GM12878 (cell line): ENCODE data around the gene HGS. TPM values are rescaled to one million over a fixed set of nuclear protein-coding genes. Genes with fewer than 3 reads are reported as not detected.

Experiments
- ATAC-seq: fragments of 200-7000 bp; cut with Tn5 transposase; 3 replicates; pipeline ENCODE4 v1.9.1; 2020; ENCODE audit warnings: mild to moderate bottlenecking, moderate library complexity
- BruUV-seq: library from RNA; stranded (reverse); fragments of 400-500 nt; replicated peaks from 2 replicates; lab custom pipeline; 2021; lab: Mats Ljungman, UMichigan
- CTCF ChIA-PET: fragments of 300-600 bp; sonication (Branson Sonifier 250); formaldehyde crosslinking; extraction: SDS; loops from one replicate; lab custom pipeline; 2021; ENCODE audit warnings: inconsistent platforms; lab: Yijun Ruan, JAX
- POLR2A ChIA-PET: fragments of 350-600 bp; formaldehyde crosslinking; extraction: SDS; loops from one replicate; lab custom pipeline; 2021; ENCODE audit warnings: inconsistent platforms; lab: Charles Lee
- RAD21 ChIA-PET: fragments of 300-600 bp; sonication (Branson Sonifier 250); formaldehyde crosslinking; loops from one replicate; lab custom pipeline; 2023; ENCODE audit warnings: antibody characterized with exemption; ENCODE audit not compliant: unreplicated experiment; lab: Charles Lee
- SMC1A ChIA-PET: fragments of 300-600 bp; sonication (Branson Sonifier 250); formaldehyde crosslinking; loops from one replicate; lab custom pipeline; 2023; ENCODE audit not compliant: unreplicated experiment, uncharacterized antibody; lab: Charles Lee
- DNase-seq: peaks from one replicate; pipeline ENCODE4 v3.0.0-alpha.2; 2011; ENCODE audit warnings: low read depth, low spot score
- FAIRE-seq: peaks from 3 replicates; lab custom pipeline; 2011; peaks lifted over from hg19 to GRCh38; lab: Jason Lieb, UNC
- H2AFZ ChIP-seq: 2 replicates; pipeline ENCODE4 v1.6.0; 2011; ENCODE audit warnings: low read depth, low read length, control low read depth; ENCODE audit not compliant: control insufficient read depth
- H3K27ac ChIP-seq: 2 replicates; pipeline ENCODE4 v1.5.1; 2011; ENCODE audit warnings: control low read depth; ENCODE audit not compliant: control insufficient read depth, insufficient read depth
- H3K27me3 ChIP-seq, 2 experiments: replicated peaks in 1 of 2; 2 replicates each; pipeline versions ENCODE4 v1.6.0 to v1.6.1; 2011; ENCODE audit warnings: low read length in 1 of 2; ENCODE audit not compliant: control insufficient read depth in 2 of 2, insufficient read depth in 2 of 2
- H3K36me3 ChIP-seq, 2 experiments: 2 replicates each; pipeline ENCODE4 v1.5.1; 2011; ENCODE audit warnings: low read length in 1 of 2; ENCODE audit not compliant: control insufficient read depth in 2 of 2, insufficient read depth in 2 of 2
- H3K4me1 ChIP-seq: 2 replicates; pipeline ENCODE4 v1.6.1; 2011; ENCODE audit warnings: mild to moderate bottlenecking, low read length, moderate library complexity, mixed read lengths; ENCODE audit not compliant: control insufficient read depth, insufficient read depth
- H3K4me2 ChIP-seq: 2 replicates; pipeline ENCODE4 v1.6.0; 2011; ENCODE audit warnings: control low read depth; ENCODE audit not compliant: control insufficient read depth, insufficient read depth
- H3K4me3 ChIP-seq: fragments of 200-600 bp; sonication (generic); 2 replicates; pipeline ENCODE4 v1.5.1; 2016
- H3K79me2 ChIP-seq: 2 replicates; pipeline ENCODE4 v1.6.0; 2011; ENCODE audit warnings: low read length; ENCODE audit not compliant: control insufficient read depth, insufficient read depth
- H3K9ac ChIP-seq: 2 replicates; pipeline ENCODE4 v1.8.0; 2011; ENCODE audit warnings: low read length, control low read depth, mixed read lengths; ENCODE audit not compliant: control insufficient read depth, insufficient read depth
- H3K9me3 ChIP-seq: replicated peaks from 3 replicates; pipeline ENCODE4 v1.5.1; 2011; ENCODE audit warnings: mild to moderate bottlenecking, low read length; ENCODE audit not compliant: control insufficient read depth, insufficient read depth
- H4K20me1 ChIP-seq: 2 replicates; pipeline ENCODE4 v1.6.0; 2011; ENCODE audit not compliant: control insufficient read depth, insufficient read depth
- EGR1 ChIP-seq, 2 experiments: IDR thresholded peaks; 1 replicate in 1 of 2; 2 replicates in 1 of 2; pipeline ENCODE4 v1.6.1; 2011 to 2012; ENCODE audit warnings: low read depth in 2 of 2, low read length in 2 of 2, borderline replicate concordance in 1 of 2, mild to moderate bottlenecking in 1 of 2, moderate library complexity in 1 of 2
- FOS ChIP-seq: IDR thresholded peaks from 3 replicates; pipeline ENCODE4 v1.6.1; 2011; ENCODE audit warnings: borderline replicate concordance; ENCODE audit not compliant: insufficient read length; ENCODE audit errors: extremely low read depth
- IKZF2 ChIP-seq, 2 experiments: fragments of 450-650 bp; IDR thresholded peaks; 2 replicates each; pipeline ENCODE4 v1.6.1; 2017; ENCODE audit warnings: mild to moderate bottlenecking in 2 of 2, moderate library complexity in 2 of 2
- MXI1 ChIP-seq: fragments of 150-350 bp; IDR thresholded peaks from 2 replicates; pipeline ENCODE4 v1.6.1; 2011; ENCODE audit warnings: low read depth, mild to moderate bottlenecking, inconsistent platforms, low read length, improper control_type of control experiment
- MYC ChIP-seq: IDR thresholded peaks from 2 replicates; pipeline ENCODE4 v1.6.1; 2011; ENCODE audit warnings: mild to moderate bottlenecking, low read length, moderate library complexity, inconsistent platforms; ENCODE audit not compliant: insufficient read depth, insufficient replicate concordance, insufficient read length, severe bottlenecking
- NRF1 ChIP-seq: conservative IDR thresholded peaks from 2 replicates; pipeline ENCODE4 v1.6.1; 2011; ENCODE audit warnings: mild to moderate bottlenecking, low read depth, low read length, improper control_type of control experiment
- ZBED1 ChIP-seq: IDR thresholded peaks from 2 replicates; pipeline ENCODE4 v1.6.1; 2016; ENCODE audit warnings: borderline replicate concordance
- WGBS: methylation state at CpG from one replicate; pipeline ENCODE4 v1.1.6; 2016; ENCODE audit warnings: low lambda C conversion rate; ENCODE audit not compliant: insufficient replicate concordance, insufficient coverage; ENCODE audit errors: missing lambda C conversion rate; 5-methylcytosine and 5-hydroxymethylcytosine counted together
- in situ Hi-C: fragments of 300-500 bp; cut with MboI; formaldehyde crosslinking; loops from 9 replicates; pipeline ENCODE4 v1.14.3; 2018; ENCODE audit warnings: mixed read lengths
- intact Hi-C: fragments of 100-400 bp; cut with micrococcal nuclease; formaldehyde crosslinking; loops from one replicate; pipeline ENCODE4 v1.14.2; 2022; ENCODE audit not compliant: unreplicated experiment
- polyA plus RNA-seq, 11 experiments: library from polyadenylated mRNA; depleted of rRNA in 4 of 11; unstranded in 6 of 11; stranded (reverse) in 5 of 11; fragments of >200 nt; fragmentation: Nextera tagmentation in 4 of 11; fragmentation: Illumina TruSeq in 1 of 11; extraction: Ambion mirVana in 4 of 11; extraction: Trizol in 1 of 11; gene quantifications; 1 replicate in 1 of 11; 2 replicates in 10 of 11; pipeline versions ENCODE4 v1.2.1 to v1.2.3, GENCODE V29; 2011 to 2016; ENCODE audit warnings: inconsistent platforms in 2 of 11, missing spikeins in 2 of 11, low read depth in 1 of 11
- total RNA-seq, 4 experiments: library from RNA; depleted of rRNA in 3 of 4; stranded (reverse); fragments of >200 nt in 3 of 4; fragmentation: Illumina TruSeq in 1 of 4; extraction: Trizol in 1 of 4; gene quantifications; 2 replicates each; pipeline versions ENCODE4 v1.2.1 to v1.2.3, GENCODE V29; 2013 to 2021
- TF ChIP-seq, protein P1 (sequence below): IDR thresholded peaks from 2 replicates; pipeline ENCODE4 v1.6.1; 2012; ENCODE audit warnings: low read length, inconsistent platforms
- TF ChIP-seq, protein P2 (sequence below), 3 experiments: IDR thresholded peaks in 2 of 3; conservative IDR thresholded peaks in 1 of 3; 2 replicates each; pipeline ENCODE4 v1.5.1; 2011; ENCODE audit warnings: low read depth in 3 of 3, low read length in 3 of 3, mild to moderate bottlenecking in 3 of 3, control low read depth in 2 of 3, moderate library complexity in 2 of 3, inconsistent platforms in 1 of 3, mixed read lengths in 1 of 3; ENCODE audit not compliant: control insufficient read depth in 2 of 3, insufficient read depth in 1 of 3; ENCODE audit errors: extremely low read depth in 1 of 3

The HGS gene
- total and polyA plus RNA-seq, 10 of the 15 experiments (the other 5 are each of a cell fraction or from before 2014, with no cell fraction given): 2.2 to 85.6 (median 55.3) TPM

DNA sequence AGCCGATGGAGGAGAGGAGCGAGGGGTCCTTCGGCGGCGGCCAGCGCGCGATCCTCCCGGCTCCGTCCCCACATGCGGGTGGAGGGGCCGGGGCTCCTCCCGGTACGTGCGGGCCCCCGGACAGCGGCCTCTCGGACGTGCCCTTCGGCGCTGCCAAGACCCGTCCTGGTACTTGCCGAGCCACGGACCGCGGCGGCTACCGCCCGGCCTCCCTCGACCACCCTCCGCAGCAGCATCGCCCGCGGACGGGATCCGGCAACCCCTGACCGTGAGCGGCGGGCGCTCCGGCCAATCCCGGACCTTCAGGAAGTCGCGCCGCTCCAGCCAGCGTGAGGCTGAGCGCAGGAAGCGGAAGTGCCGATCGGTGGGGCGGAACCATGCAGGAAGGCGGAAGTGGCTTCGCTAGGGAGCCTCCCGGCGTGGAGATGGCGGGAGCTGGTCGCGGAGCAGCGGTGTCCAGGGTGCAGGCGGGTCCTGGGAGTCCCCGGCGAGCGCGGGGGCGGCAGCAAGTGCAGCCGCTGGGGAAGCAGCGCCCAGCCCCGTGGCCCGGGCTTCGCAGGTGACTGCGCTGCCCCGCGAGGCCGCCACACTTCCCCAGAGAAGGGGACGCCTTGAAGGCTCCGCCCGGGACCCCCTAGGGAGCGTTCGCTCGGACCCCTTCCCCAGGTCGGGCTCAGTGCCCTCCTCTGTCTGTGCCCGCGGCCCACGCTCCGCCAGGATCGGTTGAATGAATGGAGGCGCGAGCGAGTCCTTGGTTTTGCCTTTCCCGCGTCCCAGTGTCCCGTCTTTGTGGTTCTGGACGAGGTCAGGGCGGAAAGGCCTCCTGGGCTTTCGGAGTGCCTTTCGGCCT lies 17.2 kb upstream of the HGS start, which contains the start of the genes CCDC137 and OXLD1 (continued):
- TF ChIP-seq, protein P1, sequence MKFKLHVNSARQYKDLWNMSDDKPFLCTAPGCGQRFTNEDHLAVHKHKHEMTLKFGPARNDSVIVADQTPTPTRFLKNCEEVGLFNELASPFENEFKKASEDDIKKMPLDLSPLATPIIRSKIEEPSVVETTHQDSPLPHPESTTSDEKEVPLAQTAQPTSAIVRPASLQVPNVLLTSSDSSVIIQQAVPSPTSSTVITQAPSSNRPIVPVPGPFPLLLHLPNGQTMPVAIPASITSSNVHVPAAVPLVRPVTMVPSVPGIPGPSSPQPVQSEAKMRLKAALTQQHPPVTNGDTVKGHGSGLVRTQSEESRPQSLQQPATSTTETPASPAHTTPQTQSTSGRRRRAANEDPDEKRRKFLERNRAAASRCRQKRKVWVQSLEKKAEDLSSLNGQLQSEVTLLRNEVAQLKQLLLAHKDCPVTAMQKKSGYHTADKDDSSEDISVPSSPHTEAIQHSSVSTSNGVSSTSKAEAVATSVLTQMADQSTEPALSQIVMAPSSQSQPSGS: no peak
- TF ChIP-seq IKZF2 (IDR thresholded peaks at IDR 0.05): peak in 1 of 2 experiments; percentile 5; a peak in 1 of 4 replicates
- TF ChIP-seq FOS: peak; percentile 57
- TF ChIP-seq ZBED1: no peak; the same call in 1 of the 2 replicates
- no peak for TF ChIP-seq NRF1
- peak in 1 of 2 experiments; percentile 82; a peak in 2 of 3 replicates for TF ChIP-seq EGR1 (IDR thresholded peaks at IDR 0.05; ENCODE audit: borderline replicate concordance in 1 of 2, low read depth in 2 of 2, low read length in 2 of 2)

DNA sequence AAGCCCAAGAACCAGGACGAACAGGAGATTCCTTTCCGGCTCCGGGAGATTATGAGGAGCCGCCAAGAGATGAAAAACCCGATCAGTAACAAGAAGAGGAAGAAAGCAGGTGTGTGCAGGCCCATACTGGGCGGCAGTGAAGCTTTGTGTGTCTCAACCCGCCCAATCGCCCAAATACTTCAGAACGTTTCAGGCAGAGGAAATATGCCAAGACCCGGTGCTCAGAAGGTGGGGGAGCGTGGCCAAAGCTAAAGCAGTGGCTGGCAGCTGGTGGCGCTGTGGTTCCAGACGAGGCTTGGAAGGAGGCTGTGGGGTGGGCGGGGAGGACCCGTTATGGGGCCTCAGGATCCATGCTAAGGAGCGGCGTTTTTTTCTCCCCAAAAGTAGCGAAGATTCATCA lies 16.1 kb upstream of the HGS start:
- Histone ChIP-seq H3K79me2 (peaks cover 33% of the 10 kb centered on the region), H3K27me3 (no peaks in the 10 kb centered on the region), H3K9me3 (no peaks in the 10 kb centered on the region), H3K4me2 (peak overlapping the region; percentile 17), H4K20me1 (no peaks in the 10 kb centered on the region), H3K27ac (no peak overlapping the region), H3K4me3 (peak overlapping the region; percentile 76), H2AFZ (no peak overlapping the region), H3K9ac (no peak overlapping the region), H3K4me1 (peaks cover 15% of the 10 kb centered on the region), H3K36me3 (peaks cover 11 to 15% of the 10 kb centered on the region in 2 experiments)
- no peak for DNase-seq
- intact Hi-C loops: loop anchor here (2.0 kb wide), 1 partner anchor 31 kb away; the partner anchor contains the start of genes NPLOC4 and TSPAN10
- no peak for FAIRE-seq
- TF ChIP-seq MXI1 (no peak), MYC (no peak)
- TF ChIP-seq, protein P2, sequence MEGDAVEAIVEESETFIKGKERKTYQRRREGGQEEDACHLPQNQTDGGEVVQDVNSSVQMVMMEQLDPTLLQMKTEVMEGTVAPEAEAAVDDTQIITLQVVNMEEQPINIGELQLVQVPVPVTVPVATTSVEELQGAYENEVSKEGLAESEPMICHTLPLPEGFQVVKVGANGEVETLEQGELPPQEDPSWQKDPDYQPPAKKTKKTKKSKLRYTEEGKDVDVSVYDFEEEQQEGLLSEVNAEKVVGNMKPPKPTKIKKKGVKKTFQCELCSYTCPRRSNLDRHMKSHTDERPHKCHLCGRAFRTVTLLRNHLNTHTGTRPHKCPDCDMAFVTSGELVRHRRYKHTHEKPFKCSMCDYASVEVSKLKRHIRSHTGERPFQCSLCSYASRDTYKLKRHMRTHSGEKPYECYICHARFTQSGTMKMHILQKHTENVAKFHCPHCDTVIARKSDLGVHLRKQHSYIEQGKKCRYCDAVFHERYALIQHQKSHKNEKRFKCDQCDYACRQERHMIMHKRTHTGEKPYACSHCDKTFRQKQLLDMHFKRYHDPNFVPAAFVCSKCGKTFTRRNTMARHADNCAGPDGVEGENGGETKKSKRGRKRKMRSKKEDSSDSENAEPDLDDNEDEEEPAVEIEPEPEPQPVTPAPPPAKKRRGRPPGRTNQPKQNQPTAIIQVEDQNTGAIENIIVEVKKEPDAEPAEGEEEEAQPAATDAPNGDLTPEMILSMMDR (IDR thresholded peaks at IDR 0.05 in 2 of 3, conservative IDR thresholded peaks at IDR 0.05 in 1 of 3; ENCODE audit: control insufficient read depth in 2 of 3, extremely low read depth in 1 of 3, insufficient read depth in 1 of 3, low read depth in 3 of 3, low read length in 3 of 3): 0 out of 6 replicates have a peak, but pooled peaks of 1 of the 3 experiments have one; percentile 22
- ATAC-seq: no peak
- SMC1A ChIA-PET: no interaction called here
- in situ Hi-C loops: no loop called here
- 82% methylated on average over 18 of the region's 18 CpGs for WGBS
- CTCF ChIA-PET: interaction anchor here (0.6 to 1.7 kb wide), 2 partner anchors 17 to 370 kb away, joined by 3 to 4 read pairs; partner anchors contain the start of gene DCXR
- TSS peak; percentile 65 for BruUV-seq
- RAD21 ChIA-PET: interaction anchor here (2.2 kb wide), 1 partner anchor 34 kb away, joined by 5 read pairs; no protein-coding TSS in a partner anchor
- POLR2A ChIA-PET: interaction anchor here (0.6 to 0.7 kb wide), 4 partner anchors 16 to 431 kb away, joined by 3 to 12 read pairs (median 4); partner anchors contain the start of genes ARL16, NPLOC4 and TSPAN10
